AML-193 (cell line): ENCODE measurements around the gene TPCN1.
A peak's percentile ranks its signal among the peaks of the same experiment; 100 is the strongest.

Experiments used
- DNase-seq, 2 experiments: peaks; one replicate each; lab custom pipeline; 2025; lab: John Stamatoyannopoulos, UW

TPCN1 gene

GRCh38 chr12:113242026-113242418 is 20.8 kb downstream of the TPCN1 start:
- peak; percentile 41 to 54 for DNase-seq

GRCh38 chr12:113242560-113242959 is 21.3 kb downstream of the TPCN1 start:
- no peak for DNase-seq

- DNase-seq = no peak
Measured at GRCh38 chr12:113244047-113244460, 22.8 kb downstream of the TPCN1 start.

- DNase-seq = no peak
Measured at GRCh38 chr12:113244478-113244958, 23.3 kb downstream of the TPCN1 start.

- no peak for DNase-seq
Measured at GRCh38 chr12:113245695-113246477, 24.6 kb downstream of the TPCN1 start.

GRCh38 chr12:113246478-113247122 is 25.3 kb downstream of the TPCN1 start:
- DNase-seq = no peak

GRCh38 chr12:113247123-113248050 is 26.1 kb downstream of the TPCN1 start:
- no peak for DNase-seq

- no peak for DNase-seq
Measured at GRCh38 chr12:113248051-113248825, 27.0 kb downstream of the TPCN1 start.

- no peak for DNase-seq
Measured at GRCh38 chr12:113248842-113249435, 27.7 kb downstream of the TPCN1 start.

GRCh38 chr12:113249546-113249945 is 28.3 kb downstream of the TPCN1 start:
- DNase-seq = no peak

- DNase-seq = no peak
Measured at GRCh38 chr12:113250045-113250444, 28.8 kb downstream of the TPCN1 start.

- no peak for DNase-seq
Measured at GRCh38 chr12:113251404-113252070, 30.3 kb downstream of the TPCN1 start.

- DNase-seq = no peak
Measured at GRCh38 chr12:113252494-113252893, 31.2 kb downstream of the TPCN1 start.

- DNase-seq = no peak
Measured at GRCh38 chr12:113253532-113254285, 32.4 kb downstream of the TPCN1 start.

GRCh38 chr12:113254298-113254697 is 33.0 kb downstream of the TPCN1 start:
- DNase-seq = no peak

- DNase-seq = no peak
Measured at GRCh38 chr12:113257564-113257963, 36.3 kb downstream of the TPCN1 start.

GRCh38 chr12:113260127-113260526 is 38.9 kb downstream of the TPCN1 start:
- no peak for DNase-seq

GRCh38 chr12:113260636-113261300 is 39.5 kb downstream of the TPCN1 start:
- no peak for DNase-seq

GRCh38 chr12:113261847-113262470 is 40.7 kb downstream of the TPCN1 start:
- peak; percentile 64 to 75 for DNase-seq
